IMR-90 (cell line): ENCODE measurements around the gene MAML3. TPM values are rescaled to one million over a fixed set of nuclear protein-coding genes. Genes with fewer than 3 reads are reported as not detected.

Experiments used
- ATAC-seq: fragments of 200-7000 bp; cut with Tn5 transposase; 2 replicates; pipeline ENCODE4 v1.9.1; 2020; ENCODE audit warnings: low read depth, mild to moderate bottlenecking, moderate library complexity
- BruUV-seq: library from RNA; stranded (reverse); fragments of 400-500 nt; replicated peaks from 2 replicates; lab custom pipeline; 2021; lab: Mats Ljungman, UMichigan
- CTCF ChIA-PET: fragments of 300-600 bp; formaldehyde crosslinking; extraction: SDS; loops from one replicate; lab custom pipeline; 2021; ENCODE audit warnings: antibody characterized with exemption; lab: Yijun Ruan, JAX
- POLR2A ChIA-PET: fragments of 300-600 bp; sonication (Branson Sonifier 250); formaldehyde crosslinking; loops from one replicate; lab custom pipeline; 2022; ENCODE audit warnings: antibody characterized with exemption; ENCODE audit not compliant: unreplicated experiment; lab: Charles Lee
- DNase-seq: peaks from one replicate; pipeline ENCODE4 v3.0.0; 2013
- H2AFZ ChIP-seq: replicated peaks from 2 replicates; pipeline ENCODE3; 2013; ENCODE audit warnings: low read length, mild to moderate bottlenecking; ENCODE audit not compliant: poor library complexity
- H2AK5ac ChIP-seq: 2 replicates; pipeline ENCODE4 v1.6.1; 2013; ENCODE audit warnings: low read depth, low read length, inconsistent platforms
- H2AK9ac ChIP-seq: replicated peaks from 2 replicates; pipeline ENCODE3; 2013; ENCODE audit warnings: mild to moderate bottlenecking, low read depth, low read length, moderate library complexity; ENCODE audit not compliant: poor library complexity
- H2BK120ac ChIP-seq: 2 replicates; pipeline ENCODE4 v1.6.1; 2013; ENCODE audit warnings: low read depth, low read length, inconsistent platforms
- H2BK15ac ChIP-seq: 3 replicates; pipeline ENCODE4 v1.6.1; 2013; ENCODE audit warnings: low read depth, low read length, inconsistent platforms
- H2BK20ac ChIP-seq: 2 replicates; pipeline ENCODE4 v1.6.1; 2013; ENCODE audit warnings: low read depth, mild to moderate bottlenecking, inconsistent platforms, low read length, moderate library complexity
- H2BK5ac ChIP-seq: 2 replicates; pipeline ENCODE4 v1.6.1; 2013; ENCODE audit warnings: mild to moderate bottlenecking, low read depth, low read length, inconsistent platforms; ENCODE audit not compliant: poor library complexity, severe bottlenecking
- H3K14ac ChIP-seq: replicated peaks from 2 replicates; pipeline ENCODE4 v1.6.1; 2013; ENCODE audit warnings: low read depth, low read length, inconsistent platforms
- H3K18ac ChIP-seq: 2 replicates; pipeline ENCODE4 v1.6.1; 2013; ENCODE audit warnings: low read depth, low read length, control low read depth
- H3K23ac ChIP-seq: 2 replicates; pipeline ENCODE4 v1.6.1; 2013; ENCODE audit warnings: low read depth, low read length, inconsistent platforms
- H3K27ac ChIP-seq: 2 replicates; pipeline ENCODE4 v1.5.1; 2013; ENCODE audit warnings: mild to moderate bottlenecking, control low read depth, low read length; ENCODE audit not compliant: insufficient read depth
- H3K27me3 ChIP-seq: 2 replicates; pipeline ENCODE4 v1.6.1; 2013; ENCODE audit warnings: low read length; ENCODE audit not compliant: control insufficient read depth, insufficient read depth
- H3K36me3 ChIP-seq: 2 replicates; pipeline ENCODE4 v1.6.1; 2013; ENCODE audit warnings: low read length, mixed read lengths; ENCODE audit not compliant: control insufficient read depth, insufficient read depth
- H3K4ac ChIP-seq: 2 replicates; pipeline ENCODE4 v1.6.1; 2013; ENCODE audit warnings: low read depth, low read length, inconsistent platforms
- H3K4me1 ChIP-seq: 2 replicates; pipeline ENCODE4 v1.6.1; 2013; ENCODE audit warnings: low read length, mixed read lengths; ENCODE audit not compliant: control insufficient read depth, insufficient read depth
- H3K4me2 ChIP-seq: 2 replicates; pipeline ENCODE4 v1.6.1; 2013; ENCODE audit warnings: low read depth, mild to moderate bottlenecking, control low read depth, low read length, moderate library complexity
- H3K4me3 ChIP-seq: 2 replicates; pipeline ENCODE4 v1.5.1; 2013; ENCODE audit warnings: low read depth, mild to moderate bottlenecking, control low read depth, low read length, moderate library complexity; ENCODE audit not compliant: insufficient read depth
- H3K56ac ChIP-seq: 2 replicates; pipeline ENCODE4 v1.6.1; 2013; ENCODE audit warnings: low read length, inconsistent platforms; ENCODE audit not compliant: insufficient read depth; ENCODE audit errors: extremely low read depth
- H3K79me1 ChIP-seq, 2 experiments: 2 replicates each; pipeline ENCODE4 v1.6.1; 2013; ENCODE audit warnings: low read length in 2 of 2, inconsistent platforms in 1 of 2, low read depth in 1 of 2
- H3K9ac ChIP-seq: 2 replicates; pipeline ENCODE4 v1.6.1; 2013; ENCODE audit warnings: low read depth, low read length, control low read depth
- H3K9me1 ChIP-seq: 2 replicates; pipeline ENCODE4 v1.6.1; 2013; ENCODE audit warnings: low read length, inconsistent platforms; ENCODE audit not compliant: insufficient read depth
- H3K9me3 ChIP-seq: 2 replicates; pipeline ENCODE4 v1.6.1; 2013; ENCODE audit warnings: low read length; ENCODE audit not compliant: control insufficient read depth, insufficient read depth
- H4K20me1 ChIP-seq: 2 replicates; pipeline ENCODE4 v1.6.1; 2013; ENCODE audit warnings: low read length, inconsistent platforms; ENCODE audit not compliant: insufficient read depth
- H4K5ac ChIP-seq: 2 replicates; pipeline ENCODE4 v1.6.1; 2013; ENCODE audit warnings: mild to moderate bottlenecking, low read depth, low read length, control low read depth
- H4K8ac ChIP-seq, 2 experiments: 2 replicates each; pipeline ENCODE4 v1.6.1; 2013; ENCODE audit warnings: low read depth in 2 of 2, low read length in 2 of 2, control low read depth in 1 of 2, inconsistent platforms in 1 of 2
- H4K91ac ChIP-seq: 2 replicates; pipeline ENCODE4 v1.6.1; 2013; ENCODE audit warnings: low read depth, low read length, inconsistent platforms; ENCODE audit not compliant: insufficient read depth
- BHLHE40 ChIP-seq: fragments of 150-350 bp; IDR thresholded peaks from 2 replicates; pipeline ENCODE4 v1.6.1; 2016; ENCODE audit warnings: mild to moderate bottlenecking, low read depth, low read length
- CEBPB ChIP-seq: IDR thresholded peaks from 2 replicates; pipeline ENCODE4 v1.6.1; 2012; ENCODE audit warnings: low read depth, low read length, improper control_type of control experiment
- CHD1 ChIP-seq: IDR thresholded peaks from 2 replicates; pipeline ENCODE4 v1.6.1; 2012; ENCODE audit warnings: low read depth, low read length, improper control_type of control experiment
- CTCF ChIP-seq: conservative IDR thresholded peaks from 2 replicates; pipeline ENCODE4 v1.5.1; 2012; ENCODE audit warnings: mild to moderate bottlenecking, low read depth, low read length, improper control_type of control experiment
- ELK1 ChIP-seq: fragments of 150-350 bp; IDR thresholded peaks from 2 replicates; pipeline ENCODE4 v1.6.1; 2016; ENCODE audit warnings: low read depth, mild to moderate bottlenecking, low read length, moderate library complexity, borderline replicate concordance
- FOS ChIP-seq: fragments of 150-350 bp; IDR thresholded peaks from 2 replicates; pipeline ENCODE4 v1.6.1; 2016; ENCODE audit warnings: low read depth, low read length
- MAFK ChIP-seq: IDR thresholded peaks from 2 replicates; pipeline ENCODE4 v1.6.1; 2012; ENCODE audit warnings: low read depth, low read length, improper control_type of control experiment
- MAZ ChIP-seq: IDR thresholded peaks from 2 replicates; pipeline ENCODE4 v1.6.1; 2012; ENCODE audit warnings: low read depth, mild to moderate bottlenecking, low read length, improper control_type of control experiment, moderate library complexity, borderline replicate concordance
- MXI1 ChIP-seq: IDR thresholded peaks from 2 replicates; pipeline ENCODE4 v1.6.1; 2012; ENCODE audit warnings: low read depth, mild to moderate bottlenecking, low read length, moderate library complexity, borderline replicate concordance
- NFE2L2 ChIP-seq: fragments of 150-350 bp; IDR thresholded peaks from 2 replicates; pipeline ENCODE4 v1.6.1; 2016; ENCODE audit warnings: low read depth, mild to moderate bottlenecking, low read length
- POLR2A ChIP-seq: IDR thresholded peaks from 2 replicates; pipeline ENCODE4 v1.6.1; 2012; ENCODE audit warnings: mild to moderate bottlenecking, low read depth, low read length
- RAD21 ChIP-seq: IDR thresholded peaks from 2 replicates; pipeline ENCODE4 v1.6.1; 2012; ENCODE audit warnings: low read length, improper control_type of control experiment
- RCOR1 ChIP-seq: IDR thresholded peaks from 2 replicates; pipeline ENCODE4 v1.6.1; 2012; ENCODE audit warnings: mild to moderate bottlenecking, low read length, improper control_type of control experiment; ENCODE audit not compliant: insufficient replicate concordance
- RFX5 ChIP-seq: IDR thresholded peaks from 2 replicates; pipeline ENCODE4 v1.8.0; 2012; ENCODE audit warnings: low read depth, mild to moderate bottlenecking, low read length, moderate library complexity
- SMC3 ChIP-seq: fragments of 150-350 bp; IDR thresholded peaks from 2 replicates; pipeline ENCODE4 v1.6.1; 2016; ENCODE audit warnings: low read depth, mild to moderate bottlenecking, antibody characterized with exemption, low read length, moderate library complexity
- USF2 ChIP-seq: fragments of 150-350 bp; IDR thresholded peaks from 2 replicates; pipeline ENCODE4 v1.6.1; 2017; ENCODE audit warnings: mild to moderate bottlenecking, antibody characterized with exemption, low read length, low read depth
- WGBS, 2 experiments: methylation state at CpG; one replicate each; pipeline versions ENCODE4 v1.1.5 to v1.1.7; 2013; ENCODE audit warnings: missing lambda C conversion rate in 2 of 2; ENCODE audit not compliant: insufficient read length in 1 of 2; ENCODE audit errors: extremely low coverage in 2 of 2; 5-methylcytosine and 5-hydroxymethylcytosine counted together
- dilution Hi-C: fragments of 300-500 bp; cut with HindIII; formaldehyde crosslinking; loops from one replicate; pipeline ENCODE4 v1.14.3; 2018; ENCODE audit warnings: low sequenced_read_pairs; ENCODE audit not compliant: unreplicated experiment
- in situ Hi-C: fragments of 300-500 bp; cut with MboI; formaldehyde crosslinking; loops from 3 replicates; pipeline ENCODE4 v1.14.3; 2019; ENCODE audit warnings: low sequenced_read_pairs, inconsistent platforms, mixed read lengths
- intact Hi-C: fragments of 100-400 bp; cut with micrococcal nuclease; formaldehyde crosslinking; loops from 2 replicates; pipeline ENCODE4 v1.10.0; 2022
- polyA plus RNA-seq, 3 experiments: library from polyadenylated mRNA; depleted of rRNA; stranded (reverse); fragments of >200 nt; gene quantifications; 2 replicates each; pipeline ENCODE4 v1.2.3, GENCODE V29; 2012; ENCODE audit warnings: low replicate concordance in 1 of 3
- total RNA-seq: library from RNA; depleted of rRNA; stranded (reverse); fragments of >200 nt; gene quantifications from 2 replicates; pipeline ENCODE4 v1.2.3, GENCODE V29; 2012

MAML3 gene
- total and polyA plus RNA-seq, 2 of the 4 experiments (the other 2 are of a cell fraction) = 0.90 to 1.7 TPM

- Histone ChIP-seq H3K4me3 (no peak overlapping the region), H2BK5ac (no peak overlapping the region), H3K4ac (no peak overlapping the region; the same call in 1 of the 2 replicates), H3K23ac (no peak overlapping the region), H3K4me1 (peaks cover 11% of the 10 kb centered on the region), H3K79me1 (peaks cover 0 to 6% of the 10 kb centered on the region in 2 experiments; a peak in 1 of 4 replicates), H2AFZ (peak overlapping the region; percentile 24), H3K4me2 (no peak overlapping the region), H3K9me3 (no peaks in the 10 kb centered on the region), H3K56ac (no peak overlapping the region), H3K9ac (no peak overlapping the region), H3K9me1 (no peaks in the 10 kb centered on the region), H2AK5ac (no peak overlapping the region), H3K36me3 (no peaks in the 10 kb centered on the region), H4K8ac (no peak overlapping the region), H2BK15ac (no peak overlapping the region), H3K14ac (no peak overlapping the region), H2BK20ac (no peak overlapping the region), H4K20me1 (no peaks in the 10 kb centered on the region), H3K18ac (no peak overlapping the region), H4K5ac (no peak overlapping the region), H3K27me3 (no peaks in the 10 kb centered on the region), H4K91ac (no peak overlapping the region), H2AK9ac (no peak overlapping the region), H2BK120ac (no peak overlapping the region; the same call in 1 of the 2 replicates), H3K27ac (no peak overlapping the region)
- intact Hi-C loops = no loop called here
- DNase-seq = no peak
- TF ChIP-seq BHLHE40 (no peak), CHD1 (no peak), USF2 (no peak), FOS (no peak), RAD21 (no peak), MXI1 (no peak), MAFK (no peak), POLR2A (no peak), SMC3 (no peak), CEBPB (no peak), RCOR1 (no peak), ELK1 (no peak), MAZ (no peak), NFE2L2 (no peak), RFX5 (no peak), CTCF (no peak)
- 67% methylated on average over 1 of the region's 6 CpGs; no CpG with 5 or more reads in 1 of the 2 experiments for WGBS, 2 experiments
- BruUV-seq = no TSS peak
- ChIA-PET CTCF (no interaction called here), POLR2A (no interaction called here)
- dilution Hi-C loops = no loop called here
- ATAC-seq = no peak
- in situ Hi-C loops = no loop called here
These were observed 264.1 kb downstream of the MAML3 start for GRCh38 chr4:139889901-139890300.
